ENCODE results near the gene NSFL1C. TPM values are rescaled to one million over a fixed set of nuclear protein-coding genes. Genes with fewer than 3 reads are reported as not detected.

NSFL1C gene
- polyA plus RNA-seq, 3 donors = 24.4 to 52.1 (median 40.8) TPM

DNA sequence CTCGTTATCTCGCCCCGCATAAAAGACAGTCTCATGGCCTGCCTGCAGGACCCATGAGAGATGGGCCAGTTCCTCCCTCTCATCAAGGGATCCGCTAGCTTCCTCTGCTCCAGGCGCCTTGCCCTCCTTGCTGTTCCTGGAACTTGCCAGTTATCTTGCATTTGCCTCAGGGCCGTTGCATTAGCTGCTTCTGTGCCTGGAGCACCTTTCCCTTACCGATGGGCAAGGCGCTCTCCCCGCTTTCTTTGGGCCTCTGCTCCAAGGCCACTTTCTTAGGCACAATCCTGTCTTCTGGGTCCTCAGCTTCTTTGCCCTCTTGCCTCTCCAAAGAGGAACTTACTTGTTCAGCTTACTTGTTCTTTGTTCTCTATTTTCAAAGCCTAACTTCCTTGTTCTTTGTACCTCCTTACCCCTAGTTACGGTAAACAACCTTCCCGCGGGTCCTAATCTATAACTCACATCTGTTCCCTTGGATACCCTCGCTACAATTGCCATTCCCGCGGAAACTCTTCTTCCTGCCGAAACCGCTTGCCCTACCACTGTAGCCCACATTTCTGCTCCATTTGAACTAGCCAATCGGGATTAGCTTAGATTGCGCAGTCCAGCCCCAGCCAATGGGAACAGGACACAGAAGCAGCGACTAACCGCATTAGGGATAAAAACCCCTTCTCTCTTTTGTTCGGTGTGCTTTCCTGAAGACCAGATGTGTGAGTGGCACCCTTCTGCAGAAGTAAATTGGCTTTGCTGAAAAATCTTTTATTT is 887 bp upstream of the NSFL1C start:
- 34 to 45% (median 38%) methylated on average over 22 of the region's 22 CpGs for WGBS, 3 donors
- no peak overlapping the region for H3K27ac ChIP-seq (ENCODE audit: low read depth, low read length)

- 3 to 5% (median 4%) methylated on average over 7 of the region's 7 CpGs for WGBS, 3 donors
- H3K27ac ChIP-seq (ENCODE audit: low read depth, low read length) = no peak overlapping the region
Measured at GRCh38 chr20:1467082-1467354, 369 bp upstream of the NSFL1C start.

- no peak overlapping the region for H3K27ac ChIP-seq (ENCODE audit: low read depth, low read length)
Measured at GRCh38 chr20:1465470-1466210, 1.0 kb downstream of the NSFL1C start.

DNA sequence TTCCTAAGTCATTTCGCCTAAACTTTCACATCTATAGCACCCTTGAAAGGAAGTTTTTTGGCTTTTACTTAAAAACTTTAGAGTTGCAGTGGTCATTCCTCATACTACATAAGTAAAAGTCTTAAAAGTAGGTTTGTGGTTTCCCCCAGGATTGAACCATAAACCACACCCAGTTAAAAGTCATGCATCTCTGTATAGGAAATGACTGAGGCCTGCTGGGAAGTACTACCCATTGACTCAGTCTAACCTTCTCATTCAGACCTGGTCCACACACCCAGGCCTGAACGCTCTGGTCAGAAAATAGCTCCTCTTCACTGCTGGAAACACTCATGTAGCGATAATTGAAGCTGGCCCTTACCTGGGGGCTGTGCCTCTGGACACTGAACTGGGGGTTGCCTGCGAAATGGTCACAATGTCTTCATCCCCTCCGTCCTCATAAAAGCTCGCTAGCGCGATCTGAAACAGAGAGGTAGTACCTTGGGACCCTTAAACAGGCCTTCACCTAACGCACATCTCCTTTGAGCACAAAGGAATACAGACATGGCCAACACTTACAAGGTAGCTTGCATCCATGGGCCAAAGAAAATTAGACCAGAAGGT is 2.6 kb downstream of the NSFL1C start:
- WGBS, 3 donors = 93 to 94% (median 94%) methylated on average over 9 of the region's 9 CpGs

More at GRCh38 chr20:1465470-1466210, 1.0 kb downstream of the NSFL1C start:
- 28 to 42% (median 39%) methylated on average over 12 of the region's 12 CpGs for WGBS, 3 donors

DNA sequence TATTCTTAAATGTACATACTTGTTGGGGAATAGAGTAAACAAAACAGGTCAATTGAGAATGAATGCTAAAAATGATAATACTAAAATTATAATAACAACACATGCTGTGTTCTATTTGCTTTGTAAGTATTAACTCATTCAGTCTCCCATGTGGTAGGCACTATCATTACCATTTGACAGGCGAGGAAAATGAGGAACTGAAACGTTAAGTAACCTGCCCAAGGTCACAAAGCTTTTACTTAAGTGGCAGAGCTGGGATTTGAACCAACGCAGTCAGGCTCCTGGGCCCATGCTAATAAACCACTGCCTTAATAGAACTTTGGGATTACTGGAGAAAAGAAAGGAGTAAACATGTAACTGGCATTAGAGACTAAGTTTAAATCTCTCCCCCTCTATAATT is 3.8 kb downstream of the NSFL1C start:
- 60 to 65% (median 61%) methylated on average over 3 of the region's 3 CpGs for WGBS, 3 donors
- H3K27ac ChIP-seq (ENCODE audit: low read depth, low read length) = no peak overlapping the region

More for the DNA sequence above, 2.6 kb downstream of the NSFL1C start:
- H3K27ac ChIP-seq (ENCODE audit: low read depth, low read length) = no peak overlapping the region

DNA sequence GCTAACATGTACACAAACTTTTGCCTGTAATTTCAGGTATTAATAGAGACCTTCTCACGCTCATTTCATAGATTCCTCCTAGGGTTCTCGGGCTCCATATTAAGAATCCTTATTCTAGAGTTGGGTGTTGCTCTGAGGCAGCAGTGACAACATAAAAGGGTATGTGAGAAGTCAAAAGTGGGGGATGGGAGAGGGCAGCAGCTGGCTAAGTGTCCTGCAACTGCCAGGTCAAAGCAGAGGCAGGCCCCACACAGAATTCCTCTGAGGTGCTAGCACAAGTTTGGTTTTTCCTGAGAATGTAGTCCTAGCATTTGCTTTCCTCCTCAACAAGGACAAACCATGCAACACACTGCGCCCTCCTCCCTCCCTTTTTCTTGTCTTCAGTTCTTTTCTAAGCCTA is 4.6 kb downstream of the NSFL1C start:
- WGBS, 3 donors = 94 to 97% (median 96%) methylated on average over 3 of the region's 3 CpGs
- H3K27ac ChIP-seq (ENCODE audit: low read depth, low read length) = no peak overlapping the region

- WGBS, 3 donors = 99 to 100% (median 99%) methylated on average over 2 of the region's 2 CpGs
- H3K27ac ChIP-seq (ENCODE audit: low read depth, low read length) = no peak overlapping the region
Measured at GRCh38 chr20:1460275-1460674, 6.4 kb downstream of the NSFL1C start.

GRCh38 chr20:1457992-1458391 is 8.7 kb downstream of the NSFL1C start:
- 96 to 100% (median 97%) methylated on average over 2 of the region's 2 CpGs for WGBS, 3 donors

DNA sequence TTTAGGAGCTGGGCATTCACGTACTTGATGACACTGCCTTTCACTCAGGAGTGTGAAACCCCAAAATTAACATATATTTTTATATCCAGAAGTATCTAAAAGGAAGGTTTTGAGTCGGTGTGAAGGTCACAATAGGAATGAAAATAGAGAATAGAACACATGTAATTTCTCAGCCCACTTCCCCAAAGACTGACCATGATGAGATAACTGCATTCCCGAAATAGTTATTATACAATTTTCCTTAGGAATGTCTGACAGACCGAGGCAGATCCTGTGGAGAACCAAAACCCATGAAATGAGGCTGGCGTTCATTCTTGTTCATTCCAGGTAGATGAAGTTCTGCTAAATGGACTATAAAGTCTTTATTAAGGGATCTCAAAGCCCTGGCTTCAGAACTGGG is 10.3 kb downstream of the NSFL1C start:
- WGBS, 3 donors = 79 to 83% (median 80%) methylated on average over 5 of the region's 5 CpGs
- H3K27ac ChIP-seq (ENCODE audit: low read depth, low read length) = no peak overlapping the region

More at GRCh38 chr20:1457992-1458391, 8.7 kb downstream of the NSFL1C start:
- no peak overlapping the region for H3K27ac ChIP-seq (ENCODE audit: low read depth, low read length)

DNA sequence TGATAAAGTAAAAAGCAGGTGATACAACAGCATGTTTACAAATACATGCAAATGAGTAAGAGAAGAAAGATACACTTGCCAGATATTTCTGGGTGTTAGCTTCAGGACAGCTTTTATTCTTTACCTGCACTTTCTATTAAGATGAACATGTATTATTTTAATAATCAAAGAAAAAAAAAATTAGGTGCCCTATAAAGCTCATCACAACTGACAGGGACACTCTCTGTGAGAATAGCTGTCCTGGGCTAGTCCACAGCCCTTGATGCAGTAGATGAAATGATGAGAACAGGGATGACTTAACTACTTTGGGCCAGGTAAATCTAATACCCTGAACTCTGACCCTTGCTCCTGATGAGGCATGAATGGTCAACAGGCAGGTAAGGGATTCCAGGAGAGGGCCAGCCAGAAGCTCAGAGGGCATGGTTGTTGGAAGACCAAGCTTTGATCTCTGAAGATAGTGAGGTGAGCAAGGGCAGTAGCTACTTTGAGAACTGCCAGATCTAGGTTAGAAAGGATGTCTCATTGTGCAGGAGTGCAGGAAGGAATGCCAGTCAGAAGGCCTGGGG is 15.6 kb downstream of the NSFL1C start:
- no peak overlapping the region for H3K27ac ChIP-seq (ENCODE audit: low read depth, low read length)

- 90 to 92% (median 91%) methylated on average over 6 of the region's 6 CpGs for WGBS, 3 donors
- H3K27ac ChIP-seq (ENCODE audit: low read depth, low read length) = no peak overlapping the region
Measured at GRCh38 chr20:1449370-1449769, 17.3 kb downstream of the NSFL1C start.

GRCh38 chr20:1448081-1448620 is 18.5 kb downstream of the NSFL1C start:
- 82 to 88% (median 84%) methylated on average over 4 of the region's 4 CpGs for WGBS, 3 donors
- no peak overlapping the region for H3K27ac ChIP-seq (ENCODE audit: low read depth, low read length)

- no peak overlapping the region for H3K27ac ChIP-seq (ENCODE audit: low read depth, low read length)
- 100% methylated on average over 1 of the region's 1 CpG for WGBS, 3 donors
Measured at GRCh38 chr20:1446536-1446935, 20.1 kb downstream of the NSFL1C start.

GRCh38 chr20:1443085-1443484 is 23.6 kb downstream of the NSFL1C start:
- 43 to 65% (median 50%) methylated on average over 5 of the region's 5 CpGs for WGBS, 3 donors
- no peak overlapping the region for H3K27ac ChIP-seq (ENCODE audit: low read depth, low read length)

DNA sequence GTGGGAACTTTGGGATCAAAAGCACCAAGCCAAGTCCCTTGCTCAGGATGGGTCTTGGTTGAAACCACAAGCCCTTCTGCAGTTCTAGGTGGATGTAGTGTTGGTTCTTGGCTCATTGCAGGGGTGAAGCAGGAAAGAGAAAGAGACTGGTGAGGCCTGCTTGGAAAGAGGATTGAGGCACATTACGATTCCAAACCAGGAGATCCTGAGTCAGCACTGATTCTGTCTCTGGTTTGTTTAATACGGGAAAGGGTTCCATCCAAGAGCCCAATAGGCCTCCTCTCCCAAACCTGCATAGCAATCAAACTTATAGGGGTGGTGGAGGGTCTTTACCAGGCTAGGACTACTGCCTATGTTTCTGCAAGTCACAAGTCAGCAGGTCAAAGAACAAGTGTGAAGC is 24.3 kb downstream of the NSFL1C start:
- no peak overlapping the region for H3K27ac ChIP-seq (ENCODE audit: low read depth, low read length)
- 90 to 94% (median 92%) methylated on average over 2 of the region's 2 CpGs for WGBS, 3 donors

GRCh38 chr20:1441133-1441532 is 25.5 kb downstream of the NSFL1C start:
- H3K27ac ChIP-seq (ENCODE audit: low read depth, low read length) = no peak overlapping the region
- WGBS, 3 donors = 76 to 79% (median 78%) methylated on average over 3 of the region's 3 CpGs

DNA sequence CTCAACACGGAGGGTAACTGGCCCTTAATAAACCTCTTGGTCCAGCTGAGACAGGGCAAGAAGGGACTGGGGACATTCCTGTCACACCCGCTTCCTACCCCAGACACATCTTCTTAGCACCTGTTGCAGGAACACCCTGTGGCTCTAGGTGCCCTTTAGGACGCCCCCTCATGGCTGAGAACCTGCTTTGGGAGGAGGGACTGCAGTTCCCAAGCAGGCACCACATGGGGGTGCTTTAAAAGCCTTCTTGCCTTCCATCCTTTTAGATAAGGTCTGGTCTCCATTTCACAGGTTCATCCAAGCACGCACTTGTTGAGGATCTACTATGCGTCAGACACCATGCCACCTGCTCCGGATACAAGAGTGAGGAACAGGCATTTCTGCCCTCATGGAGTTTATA is 26.6 kb downstream of the NSFL1C start:
- WGBS, 3 donors = 76 to 79% (median 76%) methylated on average over 6 of the region's 6 CpGs
- no peak overlapping the region for H3K27ac ChIP-seq (ENCODE audit: low read depth, low read length)

DNA sequence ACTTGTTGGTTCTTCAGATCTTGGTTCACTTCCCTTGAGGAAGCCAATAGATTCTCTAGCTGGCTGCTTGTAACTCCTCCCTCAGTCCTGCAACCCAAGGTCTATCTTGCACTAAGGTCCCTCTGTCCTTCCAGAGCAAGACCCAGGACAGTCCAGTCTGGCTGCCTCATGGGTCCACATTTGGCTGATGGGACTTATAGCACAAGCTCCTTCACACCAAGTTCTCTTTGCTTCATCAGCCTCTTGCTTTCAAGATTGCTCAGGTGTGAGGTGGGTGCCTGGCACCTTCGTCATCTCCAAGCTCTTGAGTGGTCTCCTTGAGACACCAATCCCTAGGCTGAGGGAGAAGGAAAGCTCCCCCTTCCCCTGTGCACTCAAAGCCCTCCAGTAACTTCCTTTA is 28.3 kb downstream of the NSFL1C start:
- 30 to 45% (median 41%) methylated on average over 1 of the region's 1 CpG for WGBS, 3 donors
- H3K27ac ChIP-seq (ENCODE audit: low read depth, low read length) = no peak overlapping the region

Data from adipose tissue (tissue), 3 donors.